GM12865 (cell line): Measurements from ENCODE around the gene LENG8.

Experiments used
- DNase-seq: peaks from one replicate; pipeline ENCODE4 v3.0.0; 2010; ENCODE audit warnings: low read depth
- H3K4me3 ChIP-seq: 2 replicates; pipeline ENCODE4 v1.5.1; 2011; ENCODE audit warnings: mild to moderate bottlenecking, low read depth, low read length, control low read depth
- TF ChIP-seq, protein P1 (sequence below): IDR thresholded peaks from 2 replicates; pipeline ENCODE4 v1.5.1; 2011; ENCODE audit warnings: low read length, control low read depth, low read depth, inconsistent platforms; ENCODE audit not compliant: insufficient read depth; ENCODE audit errors: missing control alignments

The LENG8 gene

DNA sequence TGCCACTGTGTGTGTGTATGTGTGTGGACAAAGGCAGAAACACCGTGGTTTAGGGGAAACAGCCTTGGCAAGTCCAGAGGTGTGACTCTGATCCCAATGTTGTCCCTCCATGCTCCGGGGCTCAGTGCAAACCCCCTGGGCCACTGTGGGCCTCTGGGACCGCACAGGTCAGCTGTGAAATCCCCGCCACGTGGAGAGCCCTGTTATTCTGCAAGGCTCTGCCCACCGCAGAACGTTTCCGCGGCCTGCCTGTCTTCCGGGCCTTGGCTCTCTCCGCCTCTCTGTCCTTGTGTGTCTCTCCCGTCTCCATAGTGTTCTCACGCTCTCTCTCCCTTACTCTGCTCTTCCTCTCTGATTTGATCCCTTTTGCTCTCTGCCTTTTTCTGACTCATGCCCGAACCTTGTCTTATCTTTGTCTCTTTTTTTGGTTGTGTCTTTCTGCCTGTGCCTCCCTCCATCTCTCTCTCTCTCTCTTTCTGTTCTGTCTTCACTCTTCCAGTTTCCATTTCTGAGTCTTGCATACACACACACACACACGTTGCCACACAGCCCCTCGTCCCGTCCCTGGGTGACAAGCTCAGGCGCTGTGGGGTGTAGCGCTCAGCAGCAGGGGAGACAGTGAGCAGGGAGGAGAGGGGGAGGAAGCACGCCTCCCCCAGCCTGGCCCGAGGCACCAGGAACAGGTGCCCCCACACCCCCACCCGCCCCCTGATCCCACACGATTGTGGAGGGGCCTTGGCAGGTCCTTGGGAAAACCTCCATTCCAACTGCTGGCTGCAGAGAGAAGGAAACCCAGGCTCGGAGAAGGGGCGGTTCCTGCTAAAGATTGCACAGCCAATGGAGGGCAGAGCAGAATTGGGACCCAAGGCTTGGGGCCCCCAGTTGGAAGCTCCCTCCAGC, 30.7 kb upstream of the LENG8 start:
- TF ChIP-seq, protein P1, sequence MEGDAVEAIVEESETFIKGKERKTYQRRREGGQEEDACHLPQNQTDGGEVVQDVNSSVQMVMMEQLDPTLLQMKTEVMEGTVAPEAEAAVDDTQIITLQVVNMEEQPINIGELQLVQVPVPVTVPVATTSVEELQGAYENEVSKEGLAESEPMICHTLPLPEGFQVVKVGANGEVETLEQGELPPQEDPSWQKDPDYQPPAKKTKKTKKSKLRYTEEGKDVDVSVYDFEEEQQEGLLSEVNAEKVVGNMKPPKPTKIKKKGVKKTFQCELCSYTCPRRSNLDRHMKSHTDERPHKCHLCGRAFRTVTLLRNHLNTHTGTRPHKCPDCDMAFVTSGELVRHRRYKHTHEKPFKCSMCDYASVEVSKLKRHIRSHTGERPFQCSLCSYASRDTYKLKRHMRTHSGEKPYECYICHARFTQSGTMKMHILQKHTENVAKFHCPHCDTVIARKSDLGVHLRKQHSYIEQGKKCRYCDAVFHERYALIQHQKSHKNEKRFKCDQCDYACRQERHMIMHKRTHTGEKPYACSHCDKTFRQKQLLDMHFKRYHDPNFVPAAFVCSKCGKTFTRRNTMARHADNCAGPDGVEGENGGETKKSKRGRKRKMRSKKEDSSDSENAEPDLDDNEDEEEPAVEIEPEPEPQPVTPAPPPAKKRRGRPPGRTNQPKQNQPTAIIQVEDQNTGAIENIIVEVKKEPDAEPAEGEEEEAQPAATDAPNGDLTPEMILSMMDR = no peak
- no peak overlapping the region for H3K4me3 ChIP-seq
- DNase-seq = peak; percentile 55

DNA sequence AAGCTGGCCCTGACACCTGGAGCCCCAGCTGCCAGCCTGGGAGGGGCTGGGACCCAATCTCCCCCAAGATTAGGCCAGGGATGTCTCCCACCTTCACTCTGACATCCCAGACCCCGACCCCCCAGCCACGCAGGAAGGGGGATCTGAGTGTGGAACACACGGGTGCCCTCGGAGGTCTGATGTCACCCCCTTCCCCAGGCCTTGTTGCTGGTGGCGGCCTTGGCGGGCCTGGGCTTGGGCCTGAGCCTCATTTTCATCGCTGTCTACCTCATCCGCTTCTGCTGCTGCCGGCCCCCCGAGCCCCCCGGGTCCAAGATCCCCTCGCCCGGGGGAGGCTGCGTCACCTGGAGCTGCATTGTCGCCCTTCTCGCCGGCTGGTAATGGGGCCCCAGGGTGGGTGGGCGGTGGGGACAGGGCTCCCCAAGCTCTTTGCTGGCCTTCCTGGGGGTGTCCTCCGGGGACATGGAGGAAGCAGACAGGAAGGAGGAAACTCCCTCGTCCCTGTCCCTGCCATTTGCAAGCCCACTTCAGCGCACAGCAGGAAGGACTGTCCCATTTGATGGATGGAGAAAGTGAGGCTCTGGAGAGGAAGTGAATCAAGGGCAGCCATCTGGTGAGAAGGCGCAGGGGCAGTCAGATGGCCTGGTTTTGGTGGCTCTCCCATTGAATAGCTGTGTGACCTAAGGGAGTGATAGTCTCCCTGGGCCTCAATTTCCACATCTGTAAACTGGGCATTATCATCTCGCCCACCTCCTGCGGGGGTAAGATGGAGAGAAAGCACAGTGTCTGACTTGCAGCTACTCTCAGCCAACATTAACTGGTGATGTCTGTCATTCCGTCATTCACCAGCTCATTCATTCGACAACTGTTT, 29.8 kb upstream of the LENG8 start:
- TF ChIP-seq, protein P1 = no peak
- DNase-seq = no peak

GRCh38 chr19:54420068-54420382, 29.0 kb upstream of the LENG8 start:
- no peak overlapping the region for H3K4me3 ChIP-seq
- DNase-seq = no peak
- TF ChIP-seq, protein P1 = no peak

More for the DNA sequence above, 29.8 kb upstream of the LENG8 start:
- no peak overlapping the region for H3K4me3 ChIP-seq

GRCh38 chr19:54420383-54421168, 28.4 kb upstream of the LENG8 start:
- TF ChIP-seq, protein P1 = no peak
- H3K4me3 ChIP-seq = no peak overlapping the region
- no peak for DNase-seq

GRCh38 chr19:54421169-54421516, 27.9 kb upstream of the LENG8 start:
- H3K4me3 ChIP-seq = no peak overlapping the region
- TF ChIP-seq, protein P1 = no peak
- no peak for DNase-seq

- DNase-seq = no peak
- TF ChIP-seq, protein P1 = no peak
- H3K4me3 ChIP-seq = no peak overlapping the region
These were observed 27.5 kb upstream of the LENG8 start for GRCh38 chr19:54421521-54421920.
